ENCODE results near the gene JAG1. TPM values are rescaled to one million over a fixed set of nuclear protein-coding genes. Genes with fewer than 3 reads are reported as not detected.

Gene JAG1
- total and polyA plus RNA-seq, 2 donors from 2014 or later = 18.0 to 132 TPM

DNA sequence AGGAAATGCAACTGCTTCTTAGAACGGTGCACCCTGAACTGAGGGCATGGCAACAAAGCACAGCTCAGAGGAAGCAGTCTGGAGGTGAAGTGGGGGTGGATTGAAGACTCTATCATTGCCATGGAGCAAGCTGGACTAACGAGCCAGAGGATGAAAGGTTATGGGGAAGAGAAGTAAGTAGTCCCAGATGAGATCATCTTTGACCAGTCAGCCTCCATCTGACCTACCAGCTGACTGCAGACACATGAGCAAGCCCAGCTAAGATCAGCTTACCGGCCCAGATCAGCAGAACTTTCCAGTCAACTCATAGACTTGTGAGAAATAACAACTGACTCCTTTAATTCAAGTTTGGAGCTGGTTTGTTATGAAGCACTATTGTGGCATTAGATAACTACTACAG is 9.1 kb upstream of the JAG1 start:
- FAIRE-seq = no peak
- no peak overlapping the region for H3K4me3 ChIP-seq (ENCODE audit: low read length in 3 of 3)
- no peaks in the 10 kb centered on the region for H3K9me3 ChIP-seq (ENCODE audit: control insufficient read depth in 2 of 3, insufficient read depth in 1 of 3, low read length in 3 of 3)
- intact Hi-C loops (cut with DNase I) = no loop called here
- H3K36me3 ChIP-seq (ENCODE audit: control insufficient read depth in 2 of 3, insufficient read depth in 3 of 3, low read length in 3 of 3) = no peaks in the 10 kb centered on the region
- H3K9ac ChIP-seq (ENCODE audit: low read length in 3 of 3) = no peak overlapping the region
- peaks cover 0 to 3% (median 0%) of the 10 kb centered on the region in 3 donors for H3K4me1 ChIP-seq (ENCODE audit: control insufficient read depth in 2 of 3, insufficient read depth in 2 of 3, low read depth in 1 of 3, low read length in 3 of 3)
- no peaks in the 10 kb centered on the region for H3K27me3 ChIP-seq (ENCODE audit: control insufficient read depth, insufficient read depth, low read length)
- no peak overlapping the region for H3K27ac ChIP-seq (ENCODE audit: low read depth in 2 of 2, low read length in 2 of 2)
- TF ChIP-seq, protein P1, sequence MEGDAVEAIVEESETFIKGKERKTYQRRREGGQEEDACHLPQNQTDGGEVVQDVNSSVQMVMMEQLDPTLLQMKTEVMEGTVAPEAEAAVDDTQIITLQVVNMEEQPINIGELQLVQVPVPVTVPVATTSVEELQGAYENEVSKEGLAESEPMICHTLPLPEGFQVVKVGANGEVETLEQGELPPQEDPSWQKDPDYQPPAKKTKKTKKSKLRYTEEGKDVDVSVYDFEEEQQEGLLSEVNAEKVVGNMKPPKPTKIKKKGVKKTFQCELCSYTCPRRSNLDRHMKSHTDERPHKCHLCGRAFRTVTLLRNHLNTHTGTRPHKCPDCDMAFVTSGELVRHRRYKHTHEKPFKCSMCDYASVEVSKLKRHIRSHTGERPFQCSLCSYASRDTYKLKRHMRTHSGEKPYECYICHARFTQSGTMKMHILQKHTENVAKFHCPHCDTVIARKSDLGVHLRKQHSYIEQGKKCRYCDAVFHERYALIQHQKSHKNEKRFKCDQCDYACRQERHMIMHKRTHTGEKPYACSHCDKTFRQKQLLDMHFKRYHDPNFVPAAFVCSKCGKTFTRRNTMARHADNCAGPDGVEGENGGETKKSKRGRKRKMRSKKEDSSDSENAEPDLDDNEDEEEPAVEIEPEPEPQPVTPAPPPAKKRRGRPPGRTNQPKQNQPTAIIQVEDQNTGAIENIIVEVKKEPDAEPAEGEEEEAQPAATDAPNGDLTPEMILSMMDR (IDR thresholded peaks at IDR 0.05; ENCODE audit: borderline replicate concordance, extremely low read depth, insufficient read depth) = no peak
- no peak for DNase-seq

DNA sequence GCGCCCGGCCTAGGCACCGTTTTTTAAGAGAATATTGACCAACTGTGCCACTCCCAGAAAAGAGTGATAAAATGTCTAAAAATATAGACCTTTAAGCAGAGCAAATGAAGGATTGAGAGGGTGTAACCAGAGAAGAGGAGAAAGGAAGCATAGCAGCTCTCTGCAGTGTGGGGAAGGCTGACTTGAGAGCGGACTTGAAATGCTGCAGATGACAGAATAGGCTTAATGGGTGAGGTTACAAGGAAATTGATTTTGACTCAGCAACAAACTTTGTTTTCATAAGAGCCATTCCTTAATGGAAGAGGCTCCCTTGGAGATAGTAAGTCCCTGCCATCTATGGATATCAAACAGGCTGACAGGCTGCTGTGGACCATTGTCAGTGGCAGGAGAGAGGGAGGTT is 7.7 kb upstream of the JAG1 start:
- no peak for DNase-seq
- H3K9me3 ChIP-seq (ENCODE audit: control insufficient read depth in 2 of 3, insufficient read depth in 1 of 3, low read length in 3 of 3) = no peaks in the 10 kb centered on the region
- TF ChIP-seq, protein P1 (IDR thresholded peaks at IDR 0.05; ENCODE audit: borderline replicate concordance, extremely low read depth, insufficient read depth) = no peak

DNA sequence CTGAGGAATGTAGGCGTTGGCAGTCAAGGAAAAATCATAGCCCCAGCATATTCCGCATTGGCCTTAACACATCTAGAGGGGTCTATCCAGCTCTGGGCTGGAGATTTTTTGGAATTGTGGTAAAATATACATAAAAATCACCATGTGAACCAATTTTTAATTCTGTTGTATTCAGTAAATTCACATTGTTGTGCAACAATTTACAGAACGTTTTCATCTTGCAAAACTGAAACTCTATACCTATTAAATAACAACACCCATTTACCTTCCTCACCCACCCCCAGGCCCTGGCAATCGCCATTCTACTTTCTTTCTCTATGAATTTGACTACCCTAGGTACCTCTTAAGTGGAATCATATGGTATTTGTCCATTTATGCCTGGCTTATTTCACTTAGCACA is 6.8 kb upstream of the JAG1 start:
- H3K9me3 ChIP-seq (ENCODE audit: control insufficient read depth in 2 of 3, insufficient read depth in 1 of 3, low read length in 3 of 3) = no peaks in the 10 kb centered on the region
- H3K9ac ChIP-seq (ENCODE audit: low read length in 3 of 3) = no peak overlapping the region
- TF ChIP-seq, protein P1 (IDR thresholded peaks at IDR 0.05; ENCODE audit: borderline replicate concordance, extremely low read depth, insufficient read depth) = no peak
- DNase-seq = no peak
- no peaks in the 10 kb centered on the region for H3K36me3 ChIP-seq (ENCODE audit: control insufficient read depth in 2 of 3, insufficient read depth in 3 of 3, low read length in 3 of 3)
- H3K4me1 ChIP-seq (ENCODE audit: control insufficient read depth in 2 of 3, insufficient read depth in 2 of 3, low read depth in 1 of 3, low read length in 3 of 3) = no peaks in the 10 kb centered on the region
- intact Hi-C loops (cut with DNase I) = no loop called here
- no peak for FAIRE-seq
- H3K4me3 ChIP-seq (ENCODE audit: low read length in 3 of 3) = no peak overlapping the region
- H3K27ac ChIP-seq (ENCODE audit: low read depth in 2 of 2, low read length in 2 of 2) = no peak overlapping the region
- no peaks in the 10 kb centered on the region for H3K27me3 ChIP-seq (ENCODE audit: control insufficient read depth, insufficient read depth, low read length)

More for the DNA sequence above, 7.7 kb upstream of the JAG1 start:
- H3K9ac ChIP-seq (ENCODE audit: low read length in 3 of 3) = no peak overlapping the region
- H3K27ac ChIP-seq (ENCODE audit: low read depth in 2 of 2, low read length in 2 of 2) = no peak overlapping the region
- H3K4me3 ChIP-seq (ENCODE audit: low read length in 3 of 3) = no peak overlapping the region
- intact Hi-C loops (cut with DNase I) = no loop called here
- H3K4me1 ChIP-seq (ENCODE audit: control insufficient read depth in 2 of 3, insufficient read depth in 2 of 3, low read depth in 1 of 3, low read length in 3 of 3) = peaks cover 0 to 2% (median 0%) of the 10 kb centered on the region in 3 donors
- FAIRE-seq = no peak
- H3K27me3 ChIP-seq (ENCODE audit: control insufficient read depth, insufficient read depth, low read length) = no peaks in the 10 kb centered on the region
- no peaks in the 10 kb centered on the region for H3K36me3 ChIP-seq (ENCODE audit: control insufficient read depth in 2 of 3, insufficient read depth in 3 of 3, low read length in 3 of 3)

DNA sequence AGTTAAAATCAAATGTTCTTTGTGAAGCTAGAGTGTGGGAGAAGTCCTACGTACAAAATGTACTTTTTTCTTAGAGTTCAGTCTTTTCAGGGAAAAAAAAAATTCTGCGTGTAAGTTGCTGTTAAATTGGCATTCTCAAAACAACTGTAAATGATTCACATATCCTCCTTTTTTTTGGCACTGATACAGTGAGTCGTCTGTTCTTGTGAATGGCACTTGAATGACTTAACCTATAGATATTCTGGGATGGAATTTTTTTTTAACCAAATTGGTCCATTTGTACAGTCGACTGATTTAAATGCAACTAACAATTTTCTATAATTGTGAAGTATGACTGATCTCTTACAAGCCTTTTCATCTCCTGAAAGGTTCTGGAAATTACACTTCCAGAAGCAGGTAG is 5.5 kb upstream of the JAG1 start:
- Histone ChIP-seq H3K4me1 (ENCODE audit: control insufficient read depth in 2 of 3, insufficient read depth in 2 of 3, low read depth in 1 of 3, low read length in 3 of 3) (peaks cover 0 to 5% (median 3%) of the 10 kb centered on the region in 3 donors), H3K27ac (ENCODE audit: low read depth in 2 of 2, low read length in 2 of 2) (no peak overlapping the region), H3K36me3 (ENCODE audit: control insufficient read depth in 2 of 3, insufficient read depth in 3 of 3, low read length in 3 of 3) (no peaks in the 10 kb centered on the region), H3K27me3 (ENCODE audit: control insufficient read depth, insufficient read depth, low read length) (no peaks in the 10 kb centered on the region), H3K9ac (ENCODE audit: low read length in 3 of 3) (no peak overlapping the region), H3K9me3 (ENCODE audit: control insufficient read depth in 2 of 3, insufficient read depth in 1 of 3, low read length in 3 of 3) (no peaks in the 10 kb centered on the region), H3K4me3 (ENCODE audit: low read length in 3 of 3) (no peak overlapping the region)
- TF ChIP-seq, protein P1 (IDR thresholded peaks at IDR 0.05; ENCODE audit: borderline replicate concordance, extremely low read depth, insufficient read depth) = no peak
- FAIRE-seq (no peak), DNase-seq (no peak)
- intact Hi-C loops (cut with DNase I) = no loop called here
